IgD-negative memory B cell (primary cell): ENCODE measurements around the gene EEFSEC. TPM values are rescaled to one million over a fixed set of nuclear protein-coding genes. Genes with fewer than 3 reads are reported as not detected.

Source experiments
- H3K27ac Mint-ChIP-seq, 3 donors: one replicate each; pipeline ENCODE4 v1.8.0; 2020 to 2022; ENCODE audit warnings: mild to moderate bottlenecking in 3 of 3, mixed read lengths in 3 of 3, moderate library complexity in 1 of 3
- H3K27me3 Mint-ChIP-seq: one replicate; pipeline ENCODE4 v1.8.0; 2021; ENCODE audit warnings: mixed read lengths
- H3K36me3 Mint-ChIP-seq: one replicate; pipeline ENCODE4 v1.8.0; 2020; ENCODE audit warnings: mild to moderate bottlenecking, mixed read lengths
- H3K4me1 Mint-ChIP-seq, 3 donors: one replicate each; pipeline ENCODE4 v1.8.0; 2020 to 2022; ENCODE audit warnings: mixed read lengths in 3 of 3, mild to moderate bottlenecking in 1 of 3
- H3K4me3 Mint-ChIP-seq, 4 donors: one replicate each; pipeline ENCODE4 v1.8.0; 2020 to 2022; ENCODE audit warnings: mild to moderate bottlenecking in 4 of 4, mixed read lengths in 4 of 4, moderate library complexity in 3 of 4
- H3K9me3 Mint-ChIP-seq, 3 donors: one replicate each; pipeline ENCODE4 v1.8.0; 2020 to 2021; ENCODE audit warnings: mixed read lengths in 3 of 3, mild to moderate bottlenecking in 1 of 3
- polyA plus RNA-seq: library from polyadenylated mRNA; unstranded; fragments of 300-500 nt; fragmentation: Illumina TruSeq; gene quantifications from one replicate; pipeline ENCODE4 v1.2.3, GENCODE V29; 2021

Gene EEFSEC
- polyA plus RNA-seq, 1 donor from 2014 or later: 23.1 TPM

DNA sequence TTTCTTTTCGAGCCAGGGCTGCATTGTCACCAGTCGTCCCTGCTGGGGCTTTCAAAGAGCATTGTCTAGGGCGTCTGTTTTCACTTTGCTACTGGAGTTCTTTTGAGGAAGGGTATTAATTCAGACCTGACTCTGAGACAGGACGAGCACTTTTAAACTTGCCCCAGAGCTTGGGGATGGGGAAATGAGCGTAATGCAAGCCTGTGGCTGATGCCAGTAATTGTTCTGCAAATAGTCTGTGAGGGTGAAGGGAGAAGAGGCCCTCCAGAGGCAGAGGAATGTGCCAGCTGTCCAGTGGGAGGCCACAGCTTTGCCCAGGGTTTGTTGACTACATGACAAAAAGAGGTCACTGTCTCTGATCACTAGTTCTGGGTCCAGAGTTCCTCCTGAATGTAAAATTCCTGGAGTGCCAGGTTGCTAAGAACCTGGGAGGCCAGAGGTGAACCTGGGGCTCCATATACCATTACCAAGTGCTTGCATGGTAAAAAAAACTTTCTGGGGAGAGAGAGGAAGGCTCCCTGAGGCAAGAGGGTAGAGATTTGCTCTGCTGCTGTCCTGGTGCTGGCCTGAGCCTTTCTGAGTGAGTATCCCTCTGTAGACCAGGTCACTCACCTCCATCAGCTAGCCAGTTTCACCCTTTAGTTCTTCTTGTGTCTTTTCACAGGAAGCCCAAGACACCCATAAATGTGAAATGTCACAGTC lies 14.8 kb downstream of the EEFSEC start:
- Mint-ChIP-seq H3K27ac (no peak overlapping the region), H3K4me3 (no peak overlapping the region), H3K4me1 (peaks cover 2 to 10% (median 10%) of the 10 kb centered on the region in 3 donors), H3K27me3 (no peaks in the 10 kb centered on the region), H3K36me3 (peaks cover 7% of the 10 kb centered on the region), H3K9me3 (no peaks in the 10 kb centered on the region)

DNA sequence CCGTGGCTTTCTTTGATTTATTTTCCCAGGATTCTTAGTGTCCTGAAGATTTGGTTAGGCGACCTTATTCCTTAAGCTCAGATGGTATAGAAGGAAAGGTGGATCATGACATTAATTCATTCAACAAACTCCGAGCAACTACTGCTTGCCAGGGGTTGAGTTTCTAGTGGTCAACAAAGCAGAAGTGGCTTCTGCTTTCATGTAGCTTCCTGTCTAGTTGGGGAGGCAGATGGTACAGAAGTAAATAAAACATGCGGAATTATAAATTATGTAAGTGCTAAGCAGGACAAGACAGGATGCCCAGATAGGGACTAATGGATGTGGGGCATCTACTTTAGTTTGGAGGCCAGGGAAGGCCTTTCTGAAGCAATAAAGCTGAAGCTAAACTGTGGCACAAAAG lies 15.6 kb downstream of the EEFSEC start:
- Mint-ChIP-seq H3K4me1 (peaks cover 4 to 17% (median 11%) of the 10 kb centered on the region in 3 donors), H3K27ac (no peak overlapping the region), H3K9me3 (no peaks in the 10 kb centered on the region), H3K36me3 (peaks cover 6% of the 10 kb centered on the region), H3K4me3 (no peak overlapping the region), H3K27me3 (no peaks in the 10 kb centered on the region)

DNA sequence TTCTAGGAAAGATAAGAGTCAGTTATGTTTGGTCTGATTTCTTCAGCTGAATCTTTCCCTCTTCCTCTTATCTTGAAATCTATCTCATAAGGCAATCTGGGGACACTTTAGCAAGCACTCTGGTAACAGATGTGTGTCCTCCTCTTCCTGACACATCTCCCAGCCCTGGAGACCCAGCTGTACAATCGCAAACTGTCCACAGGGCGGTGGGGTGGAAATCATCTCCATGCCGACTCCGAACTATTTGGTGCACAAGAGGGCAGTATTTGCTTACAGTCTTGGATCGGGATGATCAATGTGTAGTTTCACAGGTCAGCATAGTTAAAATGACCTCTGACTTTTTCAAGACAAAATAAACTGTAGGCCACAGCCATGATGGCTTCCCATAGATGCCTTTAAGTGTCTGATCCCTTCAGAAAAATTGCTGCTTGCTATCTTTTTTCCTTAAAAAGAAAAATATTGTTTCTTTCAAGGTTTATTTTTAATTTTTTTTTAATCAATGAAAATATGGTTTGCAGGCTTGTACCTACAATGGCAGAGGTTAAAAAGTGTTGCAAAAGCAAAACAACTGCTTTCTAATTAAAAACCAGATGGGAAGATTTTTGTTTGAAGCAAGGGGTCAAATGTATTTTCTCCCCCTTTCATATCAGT lies 17.7 kb downstream of the EEFSEC start:
- peaks cover 9 to 32% (median 22%) of the 10 kb centered on the region in 3 donors for H3K4me1 Mint-ChIP-seq
- no peaks in the 10 kb centered on the region for H3K27me3 Mint-ChIP-seq
- H3K9me3 Mint-ChIP-seq: no peaks in the 10 kb centered on the region
- peaks cover 7% of the 10 kb centered on the region for H3K36me3 Mint-ChIP-seq
- H3K4me3 Mint-ChIP-seq: no peak overlapping the region
- no peak overlapping the region for H3K27ac Mint-ChIP-seq

DNA sequence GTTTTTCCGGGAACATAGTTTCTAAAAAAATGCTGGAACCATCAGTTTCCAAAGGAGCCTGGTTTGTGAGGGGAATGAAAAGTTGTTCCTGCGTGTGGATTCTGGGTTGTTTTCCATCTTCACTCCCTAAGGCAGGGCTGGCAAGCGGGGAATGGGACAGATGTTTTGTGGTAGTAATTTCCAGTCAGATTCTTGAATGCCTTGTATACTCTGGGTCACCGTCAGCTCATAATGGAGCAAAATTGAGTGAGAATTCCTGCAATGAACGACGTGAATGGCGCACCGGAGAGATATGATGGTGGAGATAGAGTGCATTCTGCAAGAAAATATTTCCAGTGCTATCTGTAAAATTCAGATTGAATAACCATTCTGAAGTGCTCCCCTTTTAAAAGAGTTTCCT lies 19.9 kb downstream of the EEFSEC start:
- Mint-ChIP-seq H3K27me3 (no peaks in the 10 kb centered on the region), H3K4me3 (no peak overlapping the region), H3K4me1 (peaks cover 11 to 30% (median 27%) of the 10 kb centered on the region in 3 donors), H3K27ac (no peak overlapping the region), H3K9me3 (no peaks in the 10 kb centered on the region), H3K36me3 (peaks cover 4% of the 10 kb centered on the region)

DNA sequence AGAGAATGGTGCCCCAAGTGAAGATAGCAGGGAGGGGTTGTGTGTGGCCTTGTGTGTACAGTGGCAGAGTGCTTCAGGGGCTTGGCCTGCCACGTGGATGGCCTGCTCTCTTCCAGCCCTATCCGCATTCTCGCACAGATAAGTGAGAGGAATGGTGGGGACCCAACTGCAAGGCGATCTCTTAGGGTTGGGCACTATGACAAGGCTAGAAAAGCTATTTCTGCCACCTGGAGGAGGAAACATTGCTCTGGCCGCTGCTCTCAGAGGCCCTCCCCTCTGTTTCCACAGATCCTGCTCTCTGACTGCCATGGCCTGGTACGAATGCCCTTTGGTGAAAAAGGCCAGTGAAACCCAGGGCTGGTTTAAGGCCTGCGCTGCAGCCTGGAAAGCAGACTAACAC lies 20.6 kb downstream of the EEFSEC start:
- Mint-ChIP-seq H3K4me3 (no peak overlapping the region), H3K36me3 (peaks cover 4% of the 10 kb centered on the region), H3K9me3 (no peaks in the 10 kb centered on the region), H3K4me1 (peaks cover 11 to 28% (median 26%) of the 10 kb centered on the region in 3 donors), H3K27ac (no peak overlapping the region), H3K27me3 (no peaks in the 10 kb centered on the region)

DNA sequence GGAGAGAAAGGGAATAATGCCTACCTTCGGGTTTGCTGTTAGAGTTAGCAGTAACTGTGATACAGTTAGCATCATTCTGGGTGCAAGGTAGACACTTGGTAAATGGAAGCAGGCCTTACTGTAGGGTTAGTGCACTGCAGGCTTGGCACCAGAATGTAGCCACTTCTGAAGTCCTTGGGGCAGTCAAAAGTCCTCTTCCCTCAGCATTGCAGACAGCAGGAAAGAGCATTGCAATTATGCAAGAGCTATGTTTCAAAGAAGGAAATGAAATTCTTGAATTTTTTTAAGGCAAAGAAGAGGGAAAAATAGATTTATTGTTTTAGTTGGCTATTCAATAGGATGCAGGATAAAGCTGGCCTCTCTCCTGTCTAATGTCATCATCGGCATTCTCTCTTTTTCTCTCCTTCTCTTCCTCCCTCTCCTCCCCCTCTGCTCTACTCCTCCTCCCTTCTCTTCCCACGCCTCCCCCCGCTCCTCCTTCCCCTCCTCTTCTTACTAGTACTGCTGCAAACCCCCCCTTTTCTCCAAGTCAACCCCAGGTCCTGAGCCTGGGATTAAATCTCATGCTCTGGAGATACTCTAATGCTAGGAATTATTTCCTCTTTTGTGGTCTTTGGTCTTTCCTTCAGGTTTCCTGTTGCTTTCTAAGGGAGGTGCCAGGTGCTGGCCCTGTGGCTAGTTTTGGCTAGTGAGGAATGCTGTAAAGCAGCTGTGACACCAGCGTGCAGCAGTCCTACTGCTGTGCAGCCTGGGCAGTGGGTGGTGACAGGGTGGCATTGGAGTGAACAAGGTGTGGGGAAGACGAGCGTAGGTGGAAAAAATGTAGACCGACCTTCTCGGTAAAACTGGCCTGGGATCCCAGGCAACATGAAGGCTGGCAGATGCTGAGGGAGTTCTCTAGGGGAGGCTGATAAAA lies 21.7 kb downstream of the EEFSEC start:
- Mint-ChIP-seq H3K27me3 (no peaks in the 10 kb centered on the region), H3K4me1 (peaks cover 18 to 31% (median 27%) of the 10 kb centered on the region in 3 donors), H3K4me3 (peak overlapping the region in 1 of 4 donors; percentile 75), H3K36me3 (peaks cover 4% of the 10 kb centered on the region), H3K27ac (peak overlapping the region in 1 of 3 donors; percentile 64), H3K9me3 (no peaks in the 10 kb centered on the region)

DNA sequence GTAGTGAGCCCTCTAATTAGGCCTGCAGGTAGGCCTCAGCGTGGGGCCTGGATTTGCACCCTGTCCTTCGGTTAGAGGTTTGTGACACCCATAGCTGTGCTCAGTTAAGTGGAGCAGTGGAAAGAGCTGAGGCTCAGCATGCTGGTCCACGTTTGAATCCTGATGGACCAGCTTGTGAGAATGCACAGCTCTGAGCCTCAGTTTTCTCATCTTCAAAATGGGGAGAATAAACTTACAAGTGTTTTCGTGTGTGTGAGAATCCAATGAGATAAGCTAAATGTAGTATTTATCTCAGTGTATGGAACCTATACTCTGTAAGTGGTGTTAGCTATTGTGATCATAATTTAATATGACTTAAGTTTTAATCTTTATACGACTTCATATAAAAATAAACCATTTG lies 22.5 kb downstream of the EEFSEC start:
- Mint-ChIP-seq H3K9me3 (no peaks in the 10 kb centered on the region), H3K27me3 (no peaks in the 10 kb centered on the region), H3K4me3 (no peak overlapping the region), H3K27ac (peak overlapping the region in 1 of 3 donors; percentile 64), H3K36me3 (peaks cover 7% of the 10 kb centered on the region), H3K4me1 (peaks cover 21 to 31% (median 27%) of the 10 kb centered on the region in 3 donors)

DNA sequence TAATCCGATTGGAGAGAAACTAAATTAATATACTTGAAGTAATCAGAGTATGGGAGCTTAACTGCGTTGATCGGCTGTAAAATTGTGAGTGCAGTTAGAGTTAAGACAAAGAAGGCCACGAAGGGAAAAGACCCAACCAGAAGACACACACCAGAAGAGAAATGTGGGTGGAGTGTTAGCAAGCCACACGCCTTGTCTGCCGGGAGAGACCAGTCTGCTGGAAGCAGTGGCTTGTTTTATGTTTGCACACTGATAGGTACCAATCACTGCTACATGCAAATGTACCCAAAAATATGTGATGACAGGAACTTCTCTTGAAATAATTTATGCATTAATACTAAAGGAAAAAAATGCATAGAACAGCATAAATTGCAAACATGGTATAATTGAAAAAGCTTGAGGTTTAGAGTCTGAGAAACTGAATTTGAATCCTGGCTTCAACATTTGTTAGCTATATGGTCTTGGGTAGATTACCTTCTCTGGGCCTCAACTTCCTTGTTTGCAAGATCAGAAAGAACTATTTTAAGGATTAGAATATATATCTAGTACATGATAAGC lies 23.1 kb downstream of the EEFSEC start:
- peaks cover 21 to 31% (median 27%) of the 10 kb centered on the region in 3 donors for H3K4me1 Mint-ChIP-seq
- no peaks in the 10 kb centered on the region for H3K27me3 Mint-ChIP-seq
- no peaks in the 10 kb centered on the region for H3K9me3 Mint-ChIP-seq
- peaks cover 7% of the 10 kb centered on the region for H3K36me3 Mint-ChIP-seq
- no peak overlapping the region for H3K27ac Mint-ChIP-seq
- no peak overlapping the region for H3K4me3 Mint-ChIP-seq

DNA sequence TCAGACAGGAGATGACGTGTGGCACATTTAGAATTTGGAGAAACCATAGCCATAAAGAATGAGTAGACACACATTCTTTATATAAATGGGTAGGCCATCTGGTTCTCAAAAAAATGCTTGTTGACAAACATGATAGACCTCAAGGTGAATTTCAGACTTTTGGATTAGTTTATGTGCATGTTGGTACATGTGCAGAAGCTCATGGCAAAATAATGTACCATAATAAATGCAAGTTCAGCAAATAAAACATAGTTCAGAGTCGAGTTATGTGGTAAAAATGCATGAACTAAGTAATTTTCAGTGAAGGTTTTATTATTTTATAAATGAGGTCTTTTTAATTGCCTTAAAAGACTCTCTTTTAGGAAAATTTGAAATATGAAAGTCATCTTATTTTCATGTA lies 24.6 kb downstream of the EEFSEC start:
- Mint-ChIP-seq H3K27ac (no peak overlapping the region), H3K4me3 (no peak overlapping the region), H3K4me1 (peaks cover 21 to 31% (median 27%) of the 10 kb centered on the region in 3 donors), H3K9me3 (no peaks in the 10 kb centered on the region), H3K27me3 (no peaks in the 10 kb centered on the region), H3K36me3 (peaks cover 5% of the 10 kb centered on the region)

DNA sequence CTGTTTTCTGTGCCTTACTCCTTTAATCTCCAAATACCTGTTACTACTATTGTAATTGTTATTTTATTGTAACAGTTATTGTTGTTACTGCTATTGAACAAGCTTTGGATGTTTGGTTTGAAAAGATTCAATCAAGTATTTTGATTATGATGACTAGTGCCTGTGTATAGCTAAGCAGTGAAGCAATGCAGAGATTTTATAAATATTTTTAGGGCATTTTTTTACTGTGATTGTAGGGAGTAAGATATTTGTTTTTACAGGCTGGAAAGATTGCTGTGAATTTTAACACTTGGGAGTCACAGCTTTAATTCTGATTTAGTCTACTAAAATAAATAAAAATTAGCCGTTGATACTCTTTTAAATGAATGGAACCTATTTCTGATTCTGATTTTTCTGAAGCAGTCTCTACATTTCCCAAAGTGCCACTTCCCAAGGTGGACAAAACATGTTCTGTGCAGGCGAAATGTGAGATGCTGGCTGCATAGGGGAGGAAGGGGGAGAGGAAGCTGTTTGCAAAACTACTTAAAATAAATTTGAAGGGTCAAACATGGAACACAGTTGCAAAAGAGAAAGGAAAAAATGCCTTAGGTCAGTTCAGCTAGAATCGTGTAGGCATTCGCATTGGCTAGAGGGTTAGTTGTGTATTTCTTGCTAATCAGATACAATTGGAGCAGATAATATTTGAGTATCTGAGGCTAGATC lies 25.7 kb downstream of the EEFSEC start:
- Mint-ChIP-seq H3K27me3 (no peaks in the 10 kb centered on the region), H3K27ac (no peak overlapping the region), H3K36me3 (peaks cover 5% of the 10 kb centered on the region), H3K4me3 (no peak overlapping the region), H3K4me1 (peaks cover 18 to 28% (median 21%) of the 10 kb centered on the region in 3 donors), H3K9me3 (no peaks in the 10 kb centered on the region)

DNA sequence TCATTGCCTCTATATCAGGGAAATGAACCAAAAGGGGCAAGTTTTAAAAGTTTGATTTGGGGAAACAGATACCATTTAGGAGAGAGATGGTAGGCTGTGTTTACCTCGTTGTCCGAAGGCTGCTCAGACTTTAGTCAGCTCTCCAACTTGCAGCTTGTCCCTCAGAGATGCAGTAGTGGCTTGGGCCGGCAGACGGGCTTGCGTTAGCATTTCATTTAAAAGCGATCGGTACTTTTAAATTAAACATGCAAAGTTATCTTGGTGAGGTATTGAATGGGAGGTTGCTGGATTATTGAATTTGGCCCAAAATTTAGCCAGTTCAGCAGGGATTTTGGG lies 26.2 kb downstream of the EEFSEC start:
- Mint-ChIP-seq H3K9me3 (no peaks in the 10 kb centered on the region), H3K36me3 (peaks cover 7% of the 10 kb centered on the region), H3K4me1 (peaks cover 16 to 23% (median 18%) of the 10 kb centered on the region in 3 donors), H3K27ac (no peak overlapping the region), H3K27me3 (no peaks in the 10 kb centered on the region), H3K4me3 (peak overlapping the region in 1 of 4 donors; percentile 39)

DNA sequence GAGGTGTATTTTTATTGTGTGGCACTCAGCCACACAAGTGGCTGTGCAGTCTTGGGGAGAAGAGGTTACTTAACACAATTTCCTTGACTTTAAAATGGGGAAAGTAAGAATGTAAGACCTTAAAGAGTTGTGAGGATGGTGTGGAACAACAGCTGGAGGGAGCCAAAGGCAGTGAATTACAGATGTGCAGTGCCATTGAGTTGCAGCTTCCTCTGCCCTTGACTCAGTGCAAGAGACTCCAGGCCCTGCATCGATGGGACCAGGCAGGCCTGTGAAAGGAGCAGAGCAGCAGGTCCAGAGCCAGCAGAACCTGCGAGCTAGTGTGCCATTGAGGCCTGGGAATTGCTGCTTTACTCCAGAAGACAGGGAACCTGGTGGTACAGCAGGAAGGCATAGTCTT lies 27.2 kb downstream of the EEFSEC start:
- H3K9me3 Mint-ChIP-seq: no peaks in the 10 kb centered on the region
- peaks cover 6% of the 10 kb centered on the region for H3K36me3 Mint-ChIP-seq
- peak overlapping the region in 1 of 4 donors; percentile 9 for H3K4me3 Mint-ChIP-seq
- H3K4me1 Mint-ChIP-seq: peaks cover 7 to 15% (median 13%) of the 10 kb centered on the region in 3 donors
- H3K27ac Mint-ChIP-seq: no peak overlapping the region
- H3K27me3 Mint-ChIP-seq: no peaks in the 10 kb centered on the region

DNA sequence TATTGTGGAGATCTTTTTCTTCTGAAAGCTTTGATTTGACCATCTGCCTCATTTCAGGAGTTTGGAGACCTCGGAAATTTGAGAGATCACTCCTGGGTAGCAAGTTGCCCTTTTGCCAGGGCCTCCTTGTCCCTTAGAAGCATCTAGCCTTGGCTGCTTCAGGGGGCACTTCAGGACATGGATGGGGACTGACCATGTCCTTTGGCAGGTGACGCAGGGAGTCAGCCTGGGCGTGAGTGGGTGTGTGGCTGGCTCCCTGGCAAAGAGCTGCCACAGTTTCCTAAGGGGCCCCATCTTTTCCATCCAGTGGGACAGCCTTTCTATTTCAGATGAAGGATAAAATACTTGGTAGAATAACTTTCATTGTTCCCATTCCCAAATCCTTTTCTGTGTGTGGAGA lies 27.6 kb downstream of the EEFSEC start:
- H3K4me1 Mint-ChIP-seq: peaks cover 7 to 17% (median 13%) of the 10 kb centered on the region in 3 donors
- no peak overlapping the region for H3K27ac Mint-ChIP-seq
- H3K4me3 Mint-ChIP-seq: no peak overlapping the region
- no peaks in the 10 kb centered on the region for H3K9me3 Mint-ChIP-seq
- H3K36me3 Mint-ChIP-seq: peaks cover 8% of the 10 kb centered on the region
- no peaks in the 10 kb centered on the region for H3K27me3 Mint-ChIP-seq

DNA sequence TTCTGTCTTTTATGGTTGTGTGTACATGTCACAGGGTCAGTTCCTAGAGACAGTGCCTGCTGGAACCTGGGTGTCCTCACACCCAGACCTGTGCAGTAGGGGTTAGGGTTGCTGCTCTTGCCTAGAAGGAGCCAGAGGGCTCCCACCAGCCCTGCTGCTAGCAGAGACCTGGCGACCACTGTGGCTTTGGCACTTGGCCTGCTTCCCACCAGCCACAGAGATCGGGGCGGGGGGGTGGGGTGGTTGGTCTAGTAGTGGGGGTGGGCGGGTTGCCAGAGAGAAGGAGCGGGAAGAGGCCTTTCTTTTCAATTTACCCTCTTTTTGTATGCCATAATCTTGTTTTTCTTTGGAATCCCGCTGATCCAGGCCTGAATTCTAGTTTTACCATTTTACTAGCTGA lies 29.4 kb downstream of the EEFSEC start:
- Mint-ChIP-seq H3K36me3 (peaks cover 8% of the 10 kb centered on the region), H3K4me3 (no peak overlapping the region), H3K27me3 (no peaks in the 10 kb centered on the region), H3K4me1 (peaks cover 9 to 11% (median 9%) of the 10 kb centered on the region in 3 donors), H3K9me3 (no peaks in the 10 kb centered on the region), H3K27ac (no peak overlapping the region)
